ENCODE results near the gene MTFP1. TPM values are rescaled to one million over a fixed set of nuclear protein-coding genes. Genes with fewer than 3 reads are reported as not detected.

The MTFP1 gene
- total and polyA plus RNA-seq, 2 of the 4 experiments (the other 2 are of a cell fraction): 7.3 to 7.7 TPM

DNA sequence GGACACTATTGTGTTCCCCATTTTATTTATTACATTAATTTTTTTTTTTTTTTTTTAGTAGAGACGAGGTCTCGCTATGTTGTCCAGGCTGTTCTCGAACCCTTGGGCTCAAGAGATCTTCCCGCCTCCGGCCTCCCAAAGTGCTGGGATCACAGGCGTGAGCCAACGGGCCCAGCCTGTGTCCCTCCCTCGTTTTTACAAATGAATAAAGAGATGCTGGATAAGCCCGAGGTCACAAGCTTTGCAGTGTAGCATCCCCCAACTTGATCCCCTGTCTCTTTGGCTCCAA, 297 bp upstream of the MTFP1 start:
- no CpG with 5 or more reads among the region's 9 CpGs for WGBS, 2 experiments (ENCODE audit: extremely low coverage in 2 of 2, insufficient read length in 1 of 2)

More for the DNA sequence above, 297 bp upstream of the MTFP1 start:
- BruUV-seq (replicated peaks): no TSS peak
- peak overlapping the region; percentile 87 for H3K27ac ChIP-seq (ENCODE audit: insufficient read depth, low read length)
- H3K27me3 ChIP-seq (ENCODE audit: control insufficient read depth, insufficient read depth, low read length): no peaks in the 10 kb centered on the region
- H4K8ac ChIP-seq (ENCODE audit: low read depth in 2 of 2, low read length in 2 of 2): peak overlapping the region; percentile 41 to 90
- H3K9ac ChIP-seq (ENCODE audit: low read depth, low read length): peak overlapping the region; percentile 94
- H2BK20ac ChIP-seq (ENCODE audit: low read depth, low read length): peak overlapping the region; percentile 35; the same call in 1 of the 2 replicates
- H4K91ac ChIP-seq (ENCODE audit: insufficient read depth, low read depth, low read length): peak overlapping the region; percentile 67; the same call in 1 of the 2 replicates
- peak overlapping the region; percentile 55 for H3K23ac ChIP-seq (ENCODE audit: low read depth, low read length)
- POLR2A ChIA-PET (ENCODE audit: unreplicated experiment): interaction anchor here (0.6 kb wide), 1 partner anchor 51 kb away, joined by 7 read pairs; no protein-coding TSS in a partner anchor
- H2AFZ ChIP-seq (replicated peaks; ENCODE audit: low read length, poor library complexity): peak overlapping the region; percentile 95
- H3K79me1 ChIP-seq (ENCODE audit: low read depth in 1 of 2, low read length in 2 of 2): peaks cover 17 to 41% of the 10 kb centered on the region in 2 experiments; a peak in 3 of 4 replicates
- peak overlapping the region; percentile 87 for H4K5ac ChIP-seq (ENCODE audit: low read depth, low read length)
- H2AK5ac ChIP-seq (ENCODE audit: low read depth, low read length): peak overlapping the region; percentile 35; the same call in 1 of the 2 replicates
- peak overlapping the region; percentile 88 for H3K14ac ChIP-seq (replicated peaks; ENCODE audit: low read depth, low read length)
- peak overlapping the region; percentile 63 for H2BK5ac ChIP-seq (ENCODE audit: low read depth, low read length, poor library complexity, severe bottlenecking)
- H3K4me3 ChIP-seq (ENCODE audit: insufficient read depth, low read depth, low read length): peak overlapping the region; percentile 73
- peaks cover 14% of the 10 kb centered on the region for H3K9me1 ChIP-seq (ENCODE audit: insufficient read depth, low read length)
- H3K4me2 ChIP-seq (ENCODE audit: low read depth, low read length): peak overlapping the region; percentile 93
- H2AK9ac ChIP-seq (replicated peaks; ENCODE audit: low read depth, low read length, poor library complexity): peak overlapping the region; percentile 68
- H3K56ac ChIP-seq (ENCODE audit: extremely low read depth, insufficient read depth, low read length): peak overlapping the region; percentile 86
- 0 out of 3 replicates have a peak overlapping the region, but pooled peaks have one; percentile 29 for H2BK15ac ChIP-seq (ENCODE audit: low read depth, low read length)
- CTCF ChIA-PET: interaction anchor here (0.7 kb wide), 1 partner anchor 22 kb away, joined by 4 read pairs; no protein-coding TSS in a partner anchor
- in situ Hi-C loops (cut with MboI; ENCODE audit: low sequenced_read_pairs) (no loop called here), dilution Hi-C loops (cut with HindIII; ENCODE audit: low sequenced_read_pairs, unreplicated experiment) (no loop called here), intact Hi-C loops (cut with micrococcal nuclease) (no loop called here)
- H3K36me3 ChIP-seq (ENCODE audit: control insufficient read depth, insufficient read depth, low read length): peaks cover 9% of the 10 kb centered on the region
- ATAC-seq (ENCODE audit: low read depth) (no peak), DNase-seq (no peak)
- peak overlapping the region; percentile 62; the same call in 1 of the 2 replicates for H3K18ac ChIP-seq (ENCODE audit: low read depth, low read length)
- H3K4ac ChIP-seq (ENCODE audit: low read depth, low read length): peak overlapping the region; percentile 89
- H3K4me1 ChIP-seq (ENCODE audit: control insufficient read depth, insufficient read depth, low read length): peaks cover 22% of the 10 kb centered on the region
- no peak for TF ChIP-seq MAZ (IDR thresholded peaks at IDR 0.05; ENCODE audit: borderline replicate concordance, low read depth, low read length)
- no peak for TF ChIP-seq RFX5 (IDR thresholded peaks at IDR 0.05; ENCODE audit: low read depth, low read length)
- TF ChIP-seq SMC3 (IDR thresholded peaks at IDR 0.05; ENCODE audit: low read depth, low read length): no peak
- no peak for TF ChIP-seq MAFK (IDR thresholded peaks at IDR 0.05; ENCODE audit: low read depth, low read length)
- TF ChIP-seq, protein P1, sequence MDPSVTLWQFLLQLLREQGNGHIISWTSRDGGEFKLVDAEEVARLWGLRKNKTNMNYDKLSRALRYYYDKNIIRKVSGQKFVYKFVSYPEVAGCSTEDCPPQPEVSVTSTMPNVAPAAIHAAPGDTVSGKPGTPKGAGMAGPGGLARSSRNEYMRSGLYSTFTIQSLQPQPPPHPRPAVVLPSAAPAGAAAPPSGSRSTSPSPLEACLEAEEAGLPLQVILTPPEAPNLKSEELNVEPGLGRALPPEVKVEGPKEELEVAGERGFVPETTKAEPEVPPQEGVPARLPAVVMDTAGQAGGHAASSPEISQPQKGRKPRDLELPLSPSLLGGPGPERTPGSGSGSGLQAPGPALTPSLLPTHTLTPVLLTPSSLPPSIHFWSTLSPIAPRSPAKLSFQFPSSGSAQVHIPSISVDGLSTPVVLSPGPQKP (IDR thresholded peaks at IDR 0.05; ENCODE audit: borderline replicate concordance, low read depth, low read length): no peak
- TF ChIP-seq FOS (IDR thresholded peaks at IDR 0.05; ENCODE audit: low read depth, low read length): no peak
- TF ChIP-seq, protein P2, sequence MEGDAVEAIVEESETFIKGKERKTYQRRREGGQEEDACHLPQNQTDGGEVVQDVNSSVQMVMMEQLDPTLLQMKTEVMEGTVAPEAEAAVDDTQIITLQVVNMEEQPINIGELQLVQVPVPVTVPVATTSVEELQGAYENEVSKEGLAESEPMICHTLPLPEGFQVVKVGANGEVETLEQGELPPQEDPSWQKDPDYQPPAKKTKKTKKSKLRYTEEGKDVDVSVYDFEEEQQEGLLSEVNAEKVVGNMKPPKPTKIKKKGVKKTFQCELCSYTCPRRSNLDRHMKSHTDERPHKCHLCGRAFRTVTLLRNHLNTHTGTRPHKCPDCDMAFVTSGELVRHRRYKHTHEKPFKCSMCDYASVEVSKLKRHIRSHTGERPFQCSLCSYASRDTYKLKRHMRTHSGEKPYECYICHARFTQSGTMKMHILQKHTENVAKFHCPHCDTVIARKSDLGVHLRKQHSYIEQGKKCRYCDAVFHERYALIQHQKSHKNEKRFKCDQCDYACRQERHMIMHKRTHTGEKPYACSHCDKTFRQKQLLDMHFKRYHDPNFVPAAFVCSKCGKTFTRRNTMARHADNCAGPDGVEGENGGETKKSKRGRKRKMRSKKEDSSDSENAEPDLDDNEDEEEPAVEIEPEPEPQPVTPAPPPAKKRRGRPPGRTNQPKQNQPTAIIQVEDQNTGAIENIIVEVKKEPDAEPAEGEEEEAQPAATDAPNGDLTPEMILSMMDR (conservative IDR thresholded peaks at IDR 0.05; ENCODE audit: low read depth, low read length): no peak
- no peak for TF ChIP-seq RAD21 (IDR thresholded peaks at IDR 0.05; ENCODE audit: low read length)
- no peak for TF ChIP-seq POLR2A (IDR thresholded peaks at IDR 0.05; ENCODE audit: low read depth, low read length)
- no peak for TF ChIP-seq MXI1 (IDR thresholded peaks at IDR 0.05; ENCODE audit: borderline replicate concordance, low read depth, low read length)
- H2BK120ac ChIP-seq (ENCODE audit: low read depth, low read length): peak overlapping the region; percentile 64; the same call in 1 of the 2 replicates
- no peaks in the 10 kb centered on the region for H3K9me3 ChIP-seq (ENCODE audit: control insufficient read depth, insufficient read depth, low read length)
- H4K20me1 ChIP-seq (ENCODE audit: insufficient read depth, low read length): no peaks in the 10 kb centered on the region
